Measurements from ENCODE around the gene SNRPB.

SNRPB gene

DNA sequence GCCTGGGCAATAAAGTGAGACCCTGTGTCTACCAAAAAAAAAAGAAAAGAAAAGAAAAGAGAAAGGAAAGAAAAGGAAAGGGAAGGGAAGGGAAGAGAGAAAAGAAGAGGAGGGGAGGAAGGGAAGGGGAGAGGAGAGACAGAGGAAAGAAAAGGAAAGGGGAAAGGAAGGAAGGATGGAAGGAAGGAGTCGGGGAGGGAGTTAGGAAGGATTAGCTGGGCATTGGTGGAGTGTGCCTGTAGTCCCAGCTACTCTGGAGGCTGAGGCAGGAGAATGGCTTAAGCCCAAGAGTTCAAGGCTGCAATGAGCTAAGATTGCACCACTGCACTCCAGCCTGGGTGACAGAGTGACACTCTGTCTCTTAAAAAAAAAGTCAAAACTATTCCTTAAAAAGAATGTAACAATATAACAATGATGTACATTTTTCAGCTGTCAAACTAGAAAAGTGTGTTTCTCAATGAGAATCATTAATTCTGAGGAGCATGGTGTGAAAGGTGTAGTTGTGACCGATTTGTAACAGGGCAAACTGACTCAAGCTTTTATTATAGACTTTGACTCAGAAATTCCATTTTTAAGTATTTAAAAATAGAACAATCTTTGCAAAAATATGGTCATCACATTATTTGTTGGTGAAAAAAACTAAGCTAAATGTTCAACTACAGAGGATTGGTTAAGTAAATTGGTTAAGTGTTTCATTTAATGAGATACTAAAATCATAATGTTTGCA is 14.7 kb downstream of the SNRPB start:
- no peaks in the 10 kb centered on the region for H3K27me3 ChIP-seq (ENCODE audit: insufficient read depth, low read length, poor library complexity)
- no peak overlapping the region for H3K4me3 ChIP-seq (ENCODE audit: low read depth in 1 of 2, low read length in 2 of 2)
- H3K79me2 ChIP-seq (ENCODE audit: insufficient read depth, low read length), result no peaks in the 10 kb centered on the region
- TF ChIP-seq, protein P1, sequence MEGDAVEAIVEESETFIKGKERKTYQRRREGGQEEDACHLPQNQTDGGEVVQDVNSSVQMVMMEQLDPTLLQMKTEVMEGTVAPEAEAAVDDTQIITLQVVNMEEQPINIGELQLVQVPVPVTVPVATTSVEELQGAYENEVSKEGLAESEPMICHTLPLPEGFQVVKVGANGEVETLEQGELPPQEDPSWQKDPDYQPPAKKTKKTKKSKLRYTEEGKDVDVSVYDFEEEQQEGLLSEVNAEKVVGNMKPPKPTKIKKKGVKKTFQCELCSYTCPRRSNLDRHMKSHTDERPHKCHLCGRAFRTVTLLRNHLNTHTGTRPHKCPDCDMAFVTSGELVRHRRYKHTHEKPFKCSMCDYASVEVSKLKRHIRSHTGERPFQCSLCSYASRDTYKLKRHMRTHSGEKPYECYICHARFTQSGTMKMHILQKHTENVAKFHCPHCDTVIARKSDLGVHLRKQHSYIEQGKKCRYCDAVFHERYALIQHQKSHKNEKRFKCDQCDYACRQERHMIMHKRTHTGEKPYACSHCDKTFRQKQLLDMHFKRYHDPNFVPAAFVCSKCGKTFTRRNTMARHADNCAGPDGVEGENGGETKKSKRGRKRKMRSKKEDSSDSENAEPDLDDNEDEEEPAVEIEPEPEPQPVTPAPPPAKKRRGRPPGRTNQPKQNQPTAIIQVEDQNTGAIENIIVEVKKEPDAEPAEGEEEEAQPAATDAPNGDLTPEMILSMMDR (IDR thresholded peaks at IDR 0.05; ENCODE audit: borderline replicate concordance, extremely low read depth, low read length, poor library complexity, severe bottlenecking), result no peak
- H2AFZ ChIP-seq (ENCODE audit: low read depth, low read length), result no peak overlapping the region
- H3K4me1 ChIP-seq (ENCODE audit: insufficient read depth, low read length), result no peaks in the 10 kb centered on the region
- no peak for DNase-seq
- H3K36me3 ChIP-seq (ENCODE audit: insufficient read depth, low read length), result peaks cover 31% of the 10 kb centered on the region
- H3K27ac ChIP-seq (ENCODE audit: low read length), result no peak overlapping the region
- H3K9ac ChIP-seq (ENCODE audit: low read depth, low read length), result no peak overlapping the region
- no peaks in the 10 kb centered on the region for H3K9me3 ChIP-seq (ENCODE audit: insufficient read depth, low read length, severe bottlenecking)
- ATAC-seq (ENCODE audit: insufficient read depth, low read depth), result no peak
- no peak overlapping the region for H3K4me2 ChIP-seq (ENCODE audit: insufficient read depth, low read length)
- peaks cover 25% of the 10 kb centered on the region for H4K20me1 ChIP-seq (ENCODE audit: insufficient read depth, low read length)

GRCh38 chr20:2453792-2454191 is 16.8 kb downstream of the SNRPB start:
- TF ChIP-seq EZH2 (IDR thresholded peaks at IDR 0.05; ENCODE audit: borderline replicate concordance, low read depth, low read length, severe bottlenecking), result no peak
- TF ChIP-seq, protein P1 (IDR thresholded peaks at IDR 0.05; ENCODE audit: borderline replicate concordance, extremely low read depth, low read length, poor library complexity, severe bottlenecking), result no peak
- Histone ChIP-seq H3K27ac (ENCODE audit: low read length) (no peak overlapping the region), H3K36me3 (ENCODE audit: insufficient read depth, low read length) (peaks cover 10% of the 10 kb centered on the region), H3K9ac (ENCODE audit: low read depth, low read length) (no peak overlapping the region), H3K4me3 (ENCODE audit: low read depth in 1 of 2, low read length in 2 of 2) (no peak overlapping the region), H3K9me3 (ENCODE audit: insufficient read depth, low read length, severe bottlenecking) (no peaks in the 10 kb centered on the region), H3K4me1 (ENCODE audit: insufficient read depth, low read length) (no peaks in the 10 kb centered on the region), H3K4me2 (ENCODE audit: insufficient read depth, low read length) (no peak overlapping the region), H2AFZ (ENCODE audit: low read depth, low read length) (no peak overlapping the region), H3K79me2 (ENCODE audit: insufficient read depth, low read length) (no peaks in the 10 kb centered on the region), H3K27me3 (ENCODE audit: insufficient read depth, low read length, poor library complexity) (no peaks in the 10 kb centered on the region), H4K20me1 (ENCODE audit: insufficient read depth, low read length) (peaks cover 14% of the 10 kb centered on the region)
- no peak for ATAC-seq (ENCODE audit: insufficient read depth, low read depth)
- DNase-seq, result no peak

GRCh38 chr20:2451939-2452732 is 18.5 kb downstream of the SNRPB start:
- no peaks in the 10 kb centered on the region for H3K4me1 ChIP-seq (ENCODE audit: insufficient read depth, low read length)
- H3K9me3 ChIP-seq (ENCODE audit: insufficient read depth, low read length, severe bottlenecking), result no peaks in the 10 kb centered on the region
- no peaks in the 10 kb centered on the region for H3K27me3 ChIP-seq (ENCODE audit: insufficient read depth, low read length, poor library complexity)
- ATAC-seq (ENCODE audit: insufficient read depth, low read depth) (peak; percentile 80), DNase-seq (peak; percentile 77)
- H3K4me3 ChIP-seq (ENCODE audit: low read depth in 1 of 2, low read length in 2 of 2), result no peak overlapping the region
- H3K79me2 ChIP-seq (ENCODE audit: insufficient read depth, low read length), result no peaks in the 10 kb centered on the region
- H3K27ac ChIP-seq (ENCODE audit: low read length), result no peak overlapping the region
- H3K9ac ChIP-seq (ENCODE audit: low read depth, low read length), result no peak overlapping the region
- H3K36me3 ChIP-seq (ENCODE audit: insufficient read depth, low read length), result no peaks in the 10 kb centered on the region
- TF ChIP-seq, protein P1 (IDR thresholded peaks at IDR 0.05; ENCODE audit: borderline replicate concordance, extremely low read depth, low read length, poor library complexity, severe bottlenecking), result peak; percentile 93
- no peak for TF ChIP-seq EZH2 (IDR thresholded peaks at IDR 0.05; ENCODE audit: borderline replicate concordance, low read depth, low read length, severe bottlenecking)
- H3K4me2 ChIP-seq (ENCODE audit: insufficient read depth, low read length), result no peak overlapping the region
- H4K20me1 ChIP-seq (ENCODE audit: insufficient read depth, low read length), result peaks cover 14% of the 10 kb centered on the region
- H2AFZ ChIP-seq (ENCODE audit: low read depth, low read length), result no peak overlapping the region
